Suprapubic skin (tissue), 4 donors: ENCODE results near the gene SNRPB.

Source experiments
- CTCF ChIP-seq, 2 donors: fragments of 200-600 bp in 1 of 2; fragments of 450-650 bp in 1 of 2; sonication (generic) in 1 of 2; IDR thresholded peaks; one replicate each; pipeline ENCODE4 v1.5.1; 2016 to 2019; ENCODE audit warnings: antibody characterized with exemption in 2 of 2, mild to moderate bottlenecking in 1 of 2, moderate library complexity in 1 of 2
- EP300 ChIP-seq: sonication (generic); formaldehyde crosslinking; IDR thresholded peaks from one replicate; pipeline ENCODE4 v1.6.1; 2017; ENCODE audit warnings: antibody characterized with exemption
- POLR2A ChIP-seq, 2 donors: fragments of 450-650 bp; IDR thresholded peaks; one replicate each; pipeline ENCODE4 v1.6.1; 2017; ENCODE audit warnings: antibody characterized with exemption in 2 of 2, mild to moderate bottlenecking in 2 of 2, moderate library complexity in 2 of 2
- POLR2AphosphoS5 ChIP-seq, 3 donors: sonication (generic); formaldehyde crosslinking; IDR thresholded peaks; one replicate each; pipeline ENCODE4 v1.6.1; 2017; ENCODE audit warnings: antibody characterized with exemption in 3 of 3

GRCh38 chr20:2431185-2431584 is 39.4 kb downstream of the SNRPB start:
- TF ChIP-seq CTCF (IDR thresholded peaks at IDR 0.05): no peak
- no peak for TF ChIP-seq EP300
- no peak for TF ChIP-seq POLR2AphosphoS5 (IDR thresholded peaks at IDR 0.05)
- no peak for TF ChIP-seq POLR2A (IDR thresholded peaks at IDR 0.05)
